Measurements from ENCODE around the gene OTUD1. TPM values are rescaled to one million over a fixed set of nuclear protein-coding genes. Genes with fewer than 3 reads are reported as not detected.

Gene OTUD1
- total RNA-seq, 1 experiment from 2014 or later: 5.7 TPM

- Histone ChIP-seq H3K79me2 (ENCODE audit: insufficient read depth, low read length) (no peaks in the 10 kb centered on the region), H2AFZ (ENCODE audit: low read depth, low read length, poor library complexity, severe bottlenecking) (no peak overlapping the region), H3K4me3 (replicated peaks in 1 of 2; ENCODE audit: low read depth in 1 of 2, low read length in 2 of 2) (peak overlapping the region; percentile 50 to 64), H3K9me3 (ENCODE audit: control insufficient read depth in 1 of 2, insufficient read depth in 1 of 2, low read depth in 1 of 2, low read length in 2 of 2) (no peaks in the 10 kb centered on the region), H3K27me3 (ENCODE audit: insufficient read depth, low read length) (no peaks in the 10 kb centered on the region), H4K20me1 (ENCODE audit: insufficient read depth) (no peaks in the 10 kb centered on the region), H3K4me1 (ENCODE audit: control insufficient read depth in 1 of 2, insufficient read depth in 2 of 2, low read length in 2 of 2) (peaks cover 0 to 12% of the 10 kb centered on the region in 2 experiments; a peak in 3 of 4 replicates), H3K36me3 (ENCODE audit: control insufficient read depth in 1 of 2, insufficient read depth in 2 of 2, low read length in 2 of 2) (no peaks in the 10 kb centered on the region), H3K4me2 (ENCODE audit: low read length) (peak overlapping the region; percentile 77), H3K27ac (ENCODE audit: low read depth, low read length) (peak overlapping the region; percentile 65; the same call in 1 of the 2 replicates), H3K9me2 (ENCODE audit: insufficient read depth) (no peaks in the 10 kb centered on the region), H3K9ac (ENCODE audit: low read length) (peak overlapping the region; percentile 59)
- DNase-seq (ENCODE audit: low read depth, low spot score) (no peak), ATAC-seq (peak; percentile 18)
- intact Hi-C loops (cut with micrococcal nuclease): no loop called here
- ChIA-PET RAD21 (ENCODE audit: low non-redundant PET in 1 of 2, low total read pairs in 2 of 2, uncharacterized antibody in 2 of 2, unreplicated experiment in 2 of 2) (no interaction called here), CTCF (interaction anchor here (1.5 kb wide), 1 partner anchor 125 kb away, joined by 3 read pairs; no protein-coding TSS in a partner anchor), POLR2A (no interaction called here)
- BruUV-seq (replicated peaks): no TSS peak
- TF ChIP-seq TCF7L2 (IDR thresholded peaks at IDR 0.05; ENCODE audit: borderline replicate concordance, extremely low read depth, insufficient read depth, insufficient read length): no peak
- no peak for TF ChIP-seq ZNF274 (IDR thresholded peaks at IDR 0.05; ENCODE audit: low read depth, low read length)
- no peak for TF ChIP-seq ZBTB33 (IDR thresholded peaks at IDR 0.05; ENCODE audit: extremely low read depth, insufficient replicate concordance, low read length)
- no peak for TF ChIP-seq EZH2 (IDR thresholded peaks at IDR 0.05)
- TF ChIP-seq ZFX (IDR thresholded peaks at IDR 0.05): peak; percentile 38; the same call in 1 of the 2 replicates
Observed at GRCh38 chr10:23439452-23439960, 631 bp downstream of the OTUD1 start.
